Liver (tissue), 3 donors: Measurements from ENCODE around the gene ALX4.

Source experiments
- CTCF ChIP-seq: fragments of 150-350 bp; IDR thresholded peaks from 2 replicates; pipeline ENCODE4 v1.5.1; 2017; ENCODE audit warnings: improper control_type of control experiment, low read depth, low read length; ENCODE audit not compliant: missing input control
- GABPA ChIP-seq, 2 donors: IDR thresholded peaks in 1 of 2; conservative IDR thresholded peaks in 1 of 2; 2 replicates each; pipeline ENCODE4 v1.6.1; 2016; ENCODE audit warnings: antibody characterized with exemption in 2 of 2, mild to moderate bottlenecking in 1 of 2, moderate library complexity in 1 of 2
- RXRA ChIP-seq, 2 donors: IDR thresholded peaks; 2 replicates each; pipeline ENCODE4 v1.6.1; 2017 to 2018; ENCODE audit warnings: antibody characterized with exemption in 2 of 2, mild to moderate bottlenecking in 1 of 2
- TAF1 ChIP-seq: conservative IDR thresholded peaks from 2 replicates; pipeline ENCODE4 v1.6.1; 2016; ENCODE audit warnings: antibody characterized with exemption, mild to moderate bottlenecking
- donor health status: healthy.
- donor health status: healthy.

- TF ChIP-seq CTCF (no peak), RXRA (IDR thresholded peaks at IDR 0.05) (no peak), GABPA (IDR thresholded peaks at IDR 0.05 in 1 of 2, conservative IDR thresholded peaks at IDR 0.05 in 1 of 2) (no peak), TAF1 (no peak)
Measured at GRCh38 chr11:44319170-44319551, 9.2 kb upstream of the ALX4 start.
